ENCODE measurements around the gene DGKH.

DGKH gene

DNA sequence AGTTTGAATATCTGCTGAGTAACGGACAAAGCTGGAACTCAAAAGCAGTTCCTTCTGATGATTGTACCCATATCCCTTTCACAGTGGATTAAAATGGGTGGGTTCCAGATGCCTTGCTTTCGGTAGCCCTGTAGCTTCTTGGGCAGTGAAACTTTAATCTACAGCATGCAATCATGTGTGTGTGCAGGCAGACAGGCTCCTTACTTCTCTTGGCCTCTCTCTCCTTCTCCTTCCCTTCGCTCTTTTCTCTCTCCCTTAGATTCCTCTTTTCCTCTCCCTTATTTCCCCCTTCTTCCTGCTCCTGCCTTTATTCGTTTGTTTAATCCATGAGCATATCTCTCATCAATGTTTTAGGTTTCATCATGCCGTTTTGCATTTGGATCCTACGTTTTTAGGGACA is 8.1 kb downstream of the DGKH start:
- Histone ChIP-seq H3K4me3 (ENCODE audit: low read length) (no peak overlapping the region), H4K20me1 (ENCODE audit: control insufficient read depth, insufficient read depth, low read depth, low read length) (no peaks in the 10 kb centered on the region), H3K79me2 (ENCODE audit: control insufficient read depth, low read length) (peaks cover 58% of the 10 kb centered on the region), H3K4me1 (ENCODE audit: control insufficient read depth, low read length) (no peaks in the 10 kb centered on the region), H3K36me3 (ENCODE audit: control insufficient read depth, low read length) (peaks cover 8% of the 10 kb centered on the region; the same call in 1 of the 2 replicates), H3K27me3 (ENCODE audit: control insufficient read depth, low read length) (no peaks in the 10 kb centered on the region), H3K9me2 (replicated peaks; ENCODE audit: control insufficient read depth, low read length) (no peaks in the 10 kb centered on the region), H3K4me2 (ENCODE audit: low read length) (no peak overlapping the region), H3F3A (ENCODE audit: control insufficient read depth, insufficient read depth) (no peaks in the 10 kb centered on the region), H3K9me3 (ENCODE audit: control insufficient read depth, insufficient read depth, low read length) (no peaks in the 10 kb centered on the region), H3K27ac (ENCODE audit: low read depth, low read length) (no peak overlapping the region)
- TF ChIP-seq, protein P1, sequence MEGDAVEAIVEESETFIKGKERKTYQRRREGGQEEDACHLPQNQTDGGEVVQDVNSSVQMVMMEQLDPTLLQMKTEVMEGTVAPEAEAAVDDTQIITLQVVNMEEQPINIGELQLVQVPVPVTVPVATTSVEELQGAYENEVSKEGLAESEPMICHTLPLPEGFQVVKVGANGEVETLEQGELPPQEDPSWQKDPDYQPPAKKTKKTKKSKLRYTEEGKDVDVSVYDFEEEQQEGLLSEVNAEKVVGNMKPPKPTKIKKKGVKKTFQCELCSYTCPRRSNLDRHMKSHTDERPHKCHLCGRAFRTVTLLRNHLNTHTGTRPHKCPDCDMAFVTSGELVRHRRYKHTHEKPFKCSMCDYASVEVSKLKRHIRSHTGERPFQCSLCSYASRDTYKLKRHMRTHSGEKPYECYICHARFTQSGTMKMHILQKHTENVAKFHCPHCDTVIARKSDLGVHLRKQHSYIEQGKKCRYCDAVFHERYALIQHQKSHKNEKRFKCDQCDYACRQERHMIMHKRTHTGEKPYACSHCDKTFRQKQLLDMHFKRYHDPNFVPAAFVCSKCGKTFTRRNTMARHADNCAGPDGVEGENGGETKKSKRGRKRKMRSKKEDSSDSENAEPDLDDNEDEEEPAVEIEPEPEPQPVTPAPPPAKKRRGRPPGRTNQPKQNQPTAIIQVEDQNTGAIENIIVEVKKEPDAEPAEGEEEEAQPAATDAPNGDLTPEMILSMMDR (IDR thresholded peaks at IDR 0.05; ENCODE audit: low read depth, low read length, poor library complexity, severe bottlenecking), result no peak
- TF ChIP-seq EZH2phosphoT487 (IDR thresholded peaks at IDR 0.05; ENCODE audit: borderline replicate concordance, low read length), result no peak

DNA sequence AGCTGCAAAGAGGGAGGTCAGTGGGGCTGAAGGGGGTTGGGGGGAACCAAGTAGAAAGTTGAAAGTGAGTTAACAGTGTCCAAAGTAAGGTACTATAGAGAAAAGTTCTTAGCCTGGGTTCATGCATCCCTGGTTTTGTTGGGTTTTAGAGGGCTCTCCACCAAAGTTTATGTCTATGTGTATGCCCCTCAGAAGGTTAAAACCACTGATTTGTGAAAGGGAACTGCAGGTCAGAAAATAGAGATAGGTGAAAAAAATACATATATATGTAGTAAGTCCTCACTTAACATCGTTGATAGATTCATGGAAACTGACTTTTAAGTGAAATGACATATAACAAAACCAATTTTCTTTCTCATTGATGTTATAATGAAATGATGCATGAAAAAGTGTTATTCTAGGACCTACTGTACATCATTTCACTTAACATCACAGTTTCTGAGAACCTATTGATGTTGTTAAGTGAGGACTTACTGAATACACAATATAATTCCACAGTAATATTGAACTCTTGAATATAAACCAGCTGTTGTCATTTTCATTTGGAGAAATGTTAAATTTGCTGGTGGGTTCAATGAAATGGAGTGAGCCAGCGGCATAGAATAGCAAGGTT is 9.6 kb downstream of the DGKH start:
- no peaks in the 10 kb centered on the region for H3K9me3 ChIP-seq (ENCODE audit: control insufficient read depth, insufficient read depth, low read length)

DNA sequence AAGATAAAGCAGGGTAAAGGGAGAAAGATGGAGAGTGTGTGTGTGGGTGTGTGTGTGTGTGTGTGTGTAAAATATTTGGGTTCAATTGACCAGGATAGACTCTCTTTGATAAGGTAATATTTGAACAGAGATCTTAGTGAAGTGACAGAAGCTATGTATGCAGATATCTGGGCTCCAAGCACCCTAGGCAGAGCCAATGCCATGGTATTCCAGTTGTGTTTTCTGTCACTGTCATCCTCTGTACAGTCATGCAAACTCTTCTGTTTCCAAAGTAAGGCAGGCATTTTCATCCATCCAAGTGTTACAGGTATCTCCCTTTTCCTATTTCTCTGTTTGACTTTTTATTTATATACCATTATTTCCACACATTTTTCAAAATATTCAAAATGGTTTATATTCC is 13.5 kb downstream of the DGKH start:
- Histone ChIP-seq H3K79me2 (ENCODE audit: control insufficient read depth, low read length) (peaks cover 34% of the 10 kb centered on the region), H3F3A (ENCODE audit: control insufficient read depth, insufficient read depth) (no peaks in the 10 kb centered on the region), H3K27ac (ENCODE audit: low read depth, low read length) (no peak overlapping the region), H4K20me1 (ENCODE audit: control insufficient read depth, insufficient read depth, low read depth, low read length) (peaks cover 4% of the 10 kb centered on the region; the same call in 1 of the 2 replicates), H3K4me3 (ENCODE audit: low read length) (no peak overlapping the region), H3K4me2 (ENCODE audit: low read length) (no peak overlapping the region), H3K4me1 (ENCODE audit: control insufficient read depth, low read length) (no peaks in the 10 kb centered on the region), H3K27me3 (ENCODE audit: control insufficient read depth, low read length) (no peaks in the 10 kb centered on the region), H3K9me3 (ENCODE audit: control insufficient read depth, insufficient read depth, low read length) (no peaks in the 10 kb centered on the region), H3K36me3 (ENCODE audit: control insufficient read depth, low read length) (peaks cover 22% of the 10 kb centered on the region), H3K9me2 (replicated peaks; ENCODE audit: control insufficient read depth, low read length) (no peaks in the 10 kb centered on the region)
- TF ChIP-seq, protein P1 (IDR thresholded peaks at IDR 0.05; ENCODE audit: low read depth, low read length, poor library complexity, severe bottlenecking), result no peak
- TF ChIP-seq EZH2phosphoT487 (IDR thresholded peaks at IDR 0.05; ENCODE audit: borderline replicate concordance, low read length), result no peak

More for the DNA sequence above, 9.6 kb downstream of the DGKH start:
- Histone ChIP-seq H3K27ac (ENCODE audit: low read depth, low read length) (no peak overlapping the region), H4K20me1 (ENCODE audit: control insufficient read depth, insufficient read depth, low read depth, low read length) (no peaks in the 10 kb centered on the region), H3K4me3 (ENCODE audit: low read length) (no peak overlapping the region), H3K36me3 (ENCODE audit: control insufficient read depth, low read length) (peaks cover 8% of the 10 kb centered on the region; the same call in 1 of the 2 replicates), H3K4me1 (ENCODE audit: control insufficient read depth, low read length) (no peaks in the 10 kb centered on the region), H3F3A (ENCODE audit: control insufficient read depth, insufficient read depth) (no peaks in the 10 kb centered on the region), H3K27me3 (ENCODE audit: control insufficient read depth, low read length) (no peaks in the 10 kb centered on the region), H3K79me2 (ENCODE audit: control insufficient read depth, low read length) (peaks cover 62% of the 10 kb centered on the region), H3K9me2 (replicated peaks; ENCODE audit: control insufficient read depth, low read length) (no peaks in the 10 kb centered on the region), H3K4me2 (ENCODE audit: low read length) (no peak overlapping the region)
- TF ChIP-seq, protein P1 (IDR thresholded peaks at IDR 0.05; ENCODE audit: low read depth, low read length, poor library complexity, severe bottlenecking), result no peak
- no peak for TF ChIP-seq EZH2phosphoT487 (IDR thresholded peaks at IDR 0.05; ENCODE audit: borderline replicate concordance, low read length)
